Aorta (tissue), 5 donors: ENCODE measurements around the gene LMNTD1. TPM values are rescaled to one million over a fixed set of nuclear protein-coding genes. Genes with fewer than 3 reads are reported as not detected.
"Not testable (repeated sequence)": the region's sequence is repeated elsewhere in the genome, so short reads cannot be mapped to it uniquely, and the experiment has no call there.

Experiments
- ATAC-seq: fragments of 200-7000 bp; cut with Tn5 transposase; one replicate; pipeline ENCODE4 v1.9.1; 2022; ENCODE audit warnings: moderate library complexity; ENCODE audit not compliant: low FRiP score
- DNase-seq, 2 donors: peaks; one replicate each; pipeline ENCODE4 v3.0.0-alpha.2; 2020
- H3K27ac ChIP-seq, 2 donors: one replicate each; pipeline ENCODE4 v1.5.1; 2013; ENCODE audit warnings: low read length in 2 of 2, mild to moderate bottlenecking in 2 of 2, moderate library complexity in 2 of 2, control low read depth in 1 of 2, inconsistent platforms in 1 of 2, low read depth in 1 of 2
- H3K27me3 ChIP-seq, 2 donors: one replicate each; pipeline ENCODE4 v1.6.1; 2013; ENCODE audit warnings: control low read depth in 1 of 2, low read length in 1 of 2, mild to moderate bottlenecking in 1 of 2, moderate library complexity in 1 of 2; ENCODE audit not compliant: insufficient read depth in 2 of 2, control insufficient read depth in 1 of 2
- H3K36me3 ChIP-seq, 2 donors: one replicate each; pipeline ENCODE4 v1.6.1; 2013; ENCODE audit warnings: control low read depth in 1 of 2, low read length in 1 of 2, mild to moderate bottlenecking in 1 of 2; ENCODE audit not compliant: insufficient read depth in 2 of 2, control insufficient read depth in 1 of 2
- H3K4me1 ChIP-seq, 2 donors: one replicate each; pipeline ENCODE4 v1.6.1; 2013; ENCODE audit warnings: low read length in 2 of 2, control low read depth in 1 of 2, mild to moderate bottlenecking in 1 of 2, moderate library complexity in 1 of 2; ENCODE audit not compliant: insufficient read depth in 2 of 2, control insufficient read depth in 1 of 2
- H3K4me3 ChIP-seq, 2 donors: one replicate each; pipeline ENCODE4 v1.5.1; 2013; ENCODE audit warnings: low read length in 2 of 2, control low read depth in 1 of 2, mild to moderate bottlenecking in 1 of 2
- H3K9me3 ChIP-seq: one replicate; pipeline ENCODE4 v1.6.1; 2013; ENCODE audit warnings: mild to moderate bottlenecking, low read length; ENCODE audit not compliant: control insufficient read depth
- WGBS, 2 donors: extraction: QIAGEN DNeasy Blood & Tissue Kit; methylation state at CpG; one replicate each; pipeline ENCODE4 v1.1.7; 2013; 5-methylcytosine and 5-hydroxymethylcytosine counted together
- intact Hi-C, 2 donors: fragments of 100-400 bp; cut with DNase I; formaldehyde crosslinking; loops; one replicate each; pipeline versions ENCODE4 v1.14.2 to v1.15.0; 2022
- polyA plus RNA-seq, 2 donors: library from polyadenylated mRNA; stranded (reverse); fragments of 200-250 nt; gene quantifications; one replicate each; pipeline ENCODE4 v1.2.3, GENCODE V29; 2013
- total RNA-seq, 2 donors: library from RNA; stranded (reverse); fragmentation: NEBNext Ultra II Directional; extraction: Animal tissue kit (Norgen Biotek cat#: 25700); gene quantifications; one replicate each; pipeline ENCODE4 v1.2.1, GENCODE V29; 2021
- donor health status: healthy with polysubstance abuse.
- donor health status: Bipolar disorder and iron deficiency.
- donor health status: DM: no; HTN: no; CAD: no.
- donor health status: DM: no; HTN: no; CAD: no.
- donor health status: DM: yes; HTN: yes; CAD: no.

The LMNTD1 gene
- total and polyA plus RNA-seq, 4 donors, result not detected

GRCh38 chr12:25488956-25489870 lies 63.9 kb downstream of the LMNTD1 start:
- H3K27me3 ChIP-seq, H3K9me3 ChIP-seq, ATAC-seq, H3K27ac ChIP-seq, H3K4me3 ChIP-seq, intact Hi-C loops, H3K4me1 ChIP-seq, DNase-seq, H3K36me3 ChIP-seq: not testable (repeated sequence)
- 77 to 79% methylated on average over 28 to 33 of the region's 33 CpGs for WGBS, 2 donors

GRCh38 chr12:25482625-25483024 lies 70.5 kb downstream of the LMNTD1 start:
- Histone ChIP-seq H3K4me3 (no peak overlapping the region), H3K36me3 (no peaks in the 10 kb centered on the region), H3K9me3 (no peaks in the 10 kb centered on the region), H3K4me1 (no peaks in the 10 kb centered on the region), H3K27ac (no peak overlapping the region), H3K27me3 (no peaks in the 10 kb centered on the region)
- intact Hi-C loops, result no loop called here
- DNase-seq (no peak), ATAC-seq (no peak)
- WGBS, 2 donors, result 30 to 34% methylated on average over 5 of the region's 5 CpGs

- WGBS, 2 donors, result 99 to 100% methylated on average over 1 of the region's 1 CpG
- ATAC-seq, result no peak
- no peak overlapping the region for H3K4me3 ChIP-seq
Observed at GRCh38 chr12:25480145-25480544, 72.9 kb downstream of the LMNTD1 start.

GRCh38 chr12:25477217-25477616 lies 75.9 kb downstream of the LMNTD1 start:
- intact Hi-C loops, result no loop called here
- no peaks in the 10 kb centered on the region for H3K27me3 ChIP-seq
- no peak overlapping the region for H3K4me3 ChIP-seq
- no peak for ATAC-seq
- H3K27ac ChIP-seq, result no peak overlapping the region
- no peaks in the 10 kb centered on the region for H3K9me3 ChIP-seq
- 91 to 92% methylated on average over 5 of the region's 5 CpGs for WGBS, 2 donors
- DNase-seq, result no peak
- no peaks in the 10 kb centered on the region for H3K36me3 ChIP-seq
- no peaks in the 10 kb centered on the region for H3K4me1 ChIP-seq

More at GRCh38 chr12:25480145-25480544, 72.9 kb downstream of the LMNTD1 start:
- H3K4me1 ChIP-seq, result no peaks in the 10 kb centered on the region
- no peaks in the 10 kb centered on the region for H3K9me3 ChIP-seq
- intact Hi-C loops, result no loop called here
- no peaks in the 10 kb centered on the region for H3K36me3 ChIP-seq
- H3K27me3 ChIP-seq, result no peaks in the 10 kb centered on the region
- H3K27ac ChIP-seq, result no peak overlapping the region
- no peak for DNase-seq

- Histone ChIP-seq H3K27me3 (no peaks in the 10 kb centered on the region), H3K4me3 (no peak overlapping the region), H3K4me1 (no peaks in the 10 kb centered on the region), H3K9me3 (no peaks in the 10 kb centered on the region), H3K27ac (no peak overlapping the region), H3K36me3 (no peaks in the 10 kb centered on the region)
- ATAC-seq (no peak), DNase-seq (no peak)
- intact Hi-C loops, result no loop called here
Observed at GRCh38 chr12:25472453-25472852, 80.6 kb downstream of the LMNTD1 start.

- Histone ChIP-seq H3K9me3 (no peaks in the 10 kb centered on the region), H3K27me3 (no peaks in the 10 kb centered on the region), H3K4me1 (no peaks in the 10 kb centered on the region), H3K4me3 (no peak overlapping the region), H3K36me3 (no peaks in the 10 kb centered on the region), H3K27ac (no peak overlapping the region)
- DNase-seq (no peak), ATAC-seq (no peak)
- WGBS, 2 donors, result 42 to 66% methylated on average over 2 of the region's 2 CpGs
- intact Hi-C loops, result no loop called here
Observed at GRCh38 chr12:25469861-25470260, 83.2 kb downstream of the LMNTD1 start.

GRCh38 chr12:25469368-25469767 lies 83.7 kb downstream of the LMNTD1 start:
- intact Hi-C loops, result no loop called here
- Histone ChIP-seq H3K27ac (no peak overlapping the region), H3K4me1 (no peaks in the 10 kb centered on the region), H3K4me3 (no peak overlapping the region), H3K36me3 (no peaks in the 10 kb centered on the region), H3K27me3 (no peaks in the 10 kb centered on the region), H3K9me3 (no peaks in the 10 kb centered on the region)
- WGBS, 2 donors, result 82 to 91% methylated on average over 6 of the region's 6 CpGs
- DNase-seq (no peak), ATAC-seq (no peak)

- Histone ChIP-seq H3K9me3 (peaks cover 4% of the 10 kb centered on the region), H3K4me1 (no peaks in the 10 kb centered on the region), H3K27me3 (no peaks in the 10 kb centered on the region), H3K4me3 (no peak overlapping the region), H3K36me3 (no peaks in the 10 kb centered on the region), H3K27ac (no peak overlapping the region)
- no peak for ATAC-seq
- WGBS, 2 donors, result 92 to 93% methylated on average over 8 of the region's 8 CpGs
- intact Hi-C loops, result no loop called here
- DNase-seq, result no peak
Observed at GRCh38 chr12:25463521-25463920, 89.6 kb downstream of the LMNTD1 start.

GRCh38 chr12:25463005-25463404 lies 90.1 kb downstream of the LMNTD1 start:
- Histone ChIP-seq H3K4me3 (no peak overlapping the region), H3K4me1 (no peaks in the 10 kb centered on the region), H3K27ac (no peak overlapping the region), H3K27me3 (no peaks in the 10 kb centered on the region), H3K9me3 (peaks cover 4% of the 10 kb centered on the region), H3K36me3 (no peaks in the 10 kb centered on the region)
- DNase-seq, result no peak
- intact Hi-C loops, result no loop called here
- no peak for ATAC-seq
- 26 to 32% methylated on average over 4 of the region's 4 CpGs for WGBS, 2 donors
